ENCODE results near the gene FIP1L1.
"Not testable (repeated sequence)": the region's sequence is repeated elsewhere in the genome, so short reads cannot be mapped to it uniquely, and the experiment has no call there.

FIP1L1 gene

DNA sequence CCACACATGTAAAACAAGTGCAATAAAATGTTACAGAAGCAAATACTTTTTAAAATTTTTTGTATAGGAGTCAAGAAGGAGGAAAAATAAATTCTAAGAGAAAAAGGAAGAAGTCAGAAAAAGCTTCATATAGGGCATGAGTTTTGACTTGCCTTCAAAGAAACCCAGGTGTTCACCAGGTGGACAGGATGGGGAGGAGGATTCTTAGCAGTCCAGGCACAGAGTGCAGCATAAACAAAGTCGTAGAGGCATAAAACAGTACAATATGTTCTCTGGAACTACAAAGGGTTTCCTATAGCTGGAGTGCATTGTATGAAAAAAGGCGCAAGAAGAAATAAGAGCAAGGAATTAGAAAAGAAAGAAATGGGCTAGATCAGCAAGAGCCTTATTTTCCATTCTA is 9.7 kb upstream of the FIP1L1 start:
- TF ChIP-seq Cebpa-rat (IDR thresholded peaks at IDR 0.05): no peak
- Histone ChIP-seq H3K4me3 (no peak overlapping the region), H3K27me3 (no peaks in the 10 kb centered on the region), H3K4me1 (peaks cover 19 to 41% (median 27%) of the 10 kb centered on the region in 10 experiments), H3K36me3 (no peaks in the 10 kb centered on the region), H3K27ac (no peak overlapping the region), H3K9ac (no peak overlapping the region), H3K9me3 (replicated peaks in 1 of 11) (no peaks in the 10 kb centered on the region), H3K4me2 (no peak overlapping the region), H4K20me1 (peaks cover 0 to 20% (median 0%) of the 10 kb centered on the region in 11 experiments; a peak in 6 of 22 replicates)

- peaks cover 7 to 17% (median 9%) of the 10 kb centered on the region in 10 experiments for H3K4me1 ChIP-seq
- no peak for TF ChIP-seq Cebpa-rat (IDR thresholded peaks at IDR 0.05)
- H3K9ac ChIP-seq: no peak overlapping the region
- no peaks in the 10 kb centered on the region for H3K36me3 ChIP-seq
- H3K4me3 ChIP-seq: no peak overlapping the region
- H3K27ac ChIP-seq: no peak overlapping the region
- peak overlapping the region in 3 of 11 experiments; percentile 6 to 45 (median 27); a peak in 3 of 22 replicates for H3K4me2 ChIP-seq
- no peaks in the 10 kb centered on the region for H3K9me3 ChIP-seq (replicated peaks in 1 of 11)
- H4K20me1 ChIP-seq: no peaks in the 10 kb centered on the region
- no peaks in the 10 kb centered on the region for H3K27me3 ChIP-seq
Observed at GRCh38 chr4:53371049-53371448, 6.4 kb upstream of the FIP1L1 start.

DNA sequence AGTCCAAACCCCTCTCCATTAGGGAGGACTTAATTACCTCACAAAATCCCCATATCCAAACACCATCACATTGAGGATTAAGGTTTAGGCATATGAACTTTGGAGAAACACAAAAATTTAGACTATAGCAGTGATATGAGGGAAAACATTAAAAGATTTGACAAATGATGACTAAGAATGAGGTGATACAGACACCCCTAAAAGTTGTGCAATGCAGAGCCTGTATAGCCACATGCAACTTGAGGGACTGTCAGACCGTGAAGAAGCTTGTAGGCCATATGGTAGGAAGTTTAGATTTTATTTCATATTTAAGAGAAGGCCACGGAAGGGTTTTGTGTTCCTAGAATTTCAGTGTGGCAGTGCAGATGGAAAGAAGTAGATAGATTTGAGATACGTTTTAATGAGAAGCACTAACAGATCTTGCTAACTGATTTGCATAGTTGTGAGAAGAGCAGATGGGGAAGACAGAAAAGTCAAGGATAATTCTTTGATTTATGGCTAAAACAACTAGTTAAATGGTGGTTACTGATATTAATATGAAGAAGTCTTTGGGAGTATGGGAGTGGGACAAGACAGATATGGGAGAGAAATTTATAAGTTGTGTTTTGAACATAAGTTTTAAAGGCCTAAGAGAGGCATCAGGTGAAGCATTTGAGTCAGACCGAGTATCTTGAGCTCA is 5.5 kb upstream of the FIP1L1 start:
- Histone ChIP-seq H3K27me3 (no peaks in the 10 kb centered on the region), H3K27ac (no peak overlapping the region), H3K4me3 (no peak overlapping the region), H3K4me1 (peaks cover 0 to 15% (median 4%) of the 10 kb centered on the region in 10 experiments; a peak in 16 of 20 replicates), H4K20me1 (no peaks in the 10 kb centered on the region), H3K9me3 (replicated peaks in 1 of 11) (no peaks in the 10 kb centered on the region), H3K4me2 (no peak overlapping the region), H3K36me3 (no peaks in the 10 kb centered on the region), H3K9ac (no peak overlapping the region)
- no peak; a peak in 1 of 22 replicates for TF ChIP-seq Cebpa-rat (IDR thresholded peaks at IDR 0.05)

DNA sequence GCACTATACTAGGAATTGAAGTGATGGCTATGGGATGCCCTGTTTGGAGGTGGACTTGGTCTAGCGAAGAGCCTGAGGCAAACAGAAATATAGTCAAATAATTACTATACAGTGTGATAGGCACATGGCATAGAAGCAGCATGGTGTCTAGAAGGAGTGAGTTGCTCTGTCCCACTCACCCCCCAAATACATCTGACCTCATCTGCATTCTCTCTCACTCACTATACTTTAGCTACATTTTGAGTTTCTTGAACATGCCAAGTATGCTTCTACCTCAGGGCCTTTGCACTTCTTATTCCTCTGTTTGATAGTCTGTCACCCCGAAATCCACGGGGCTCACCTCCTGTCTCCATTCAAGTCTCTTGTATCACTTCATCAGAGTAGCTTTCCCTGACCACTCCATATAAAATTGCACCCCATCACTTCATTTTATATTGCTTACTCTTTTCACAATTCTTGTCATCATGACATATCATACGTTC is 2.6 kb upstream of the FIP1L1 start:
- Histone ChIP-seq H3K27ac (no peak overlapping the region), H4K20me1 (peaks cover 2 to 21% (median 18%) of the 10 kb centered on the region in 11 experiments; a peak in 16 of 22 replicates), H3K4me3 (no peak overlapping the region), H3K4me2 (no peak overlapping the region), H3K36me3 (peaks cover 0 to 3% (median 2%) of the 10 kb centered on the region in 11 experiments; a peak in 8 of 22 replicates), H3K9ac (no peak overlapping the region), H3K9me3 (replicated peaks in 1 of 11) (no peaks in the 10 kb centered on the region), H3K4me1 (peaks cover 12 to 31% (median 18%) of the 10 kb centered on the region in 10 experiments), H3K27me3 (no peaks in the 10 kb centered on the region)
- TF ChIP-seq Cebpa-rat (IDR thresholded peaks at IDR 0.05): no peak

DNA sequence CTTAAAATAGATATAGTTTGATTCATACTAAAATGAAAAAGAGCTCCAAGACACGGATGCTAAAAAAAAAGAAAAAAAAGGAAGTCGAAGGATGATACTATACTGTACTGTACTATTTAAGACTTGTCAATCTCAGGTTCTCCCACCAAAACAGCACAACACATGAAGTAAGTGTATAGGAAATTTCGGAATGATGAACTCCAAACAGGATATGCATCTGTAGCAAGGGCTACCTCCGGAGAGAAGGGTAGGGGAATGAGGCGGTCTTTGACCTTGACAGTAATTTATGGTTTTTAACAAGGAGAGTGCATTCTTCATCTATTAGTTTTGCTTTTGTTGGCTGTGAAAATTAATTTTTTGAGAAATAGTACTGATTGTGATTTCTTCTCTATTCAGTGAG is 541 bp upstream of the FIP1L1 start:
- Histone ChIP-seq H3K4me2 (peak overlapping the region; percentile 76 to 93 (median 83)), H3K9ac (peak overlapping the region; percentile 84 to 95 (median 93); a peak in 21 of 22 replicates), H3K4me1 (peaks cover 16 to 30% (median 23%) of the 10 kb centered on the region in 10 experiments), H3K36me3 (peaks cover 1 to 24% (median 17%) of the 10 kb centered on the region in 11 experiments; a peak in 19 of 22 replicates), H3K27me3 (no peaks in the 10 kb centered on the region), H4K20me1 (peaks cover 11 to 42% (median 38%) of the 10 kb centered on the region in 11 experiments; a peak in 18 of 22 replicates), H3K27ac (peak overlapping the region; percentile 48 to 96 (median 91); a peak in 21 of 22 replicates), H3K9me3 (replicated peaks in 1 of 11) (no peaks in the 10 kb centered on the region), H3K4me3 (peak overlapping the region; percentile 78 to 95 (median 88))
- TF ChIP-seq Cebpa-rat (IDR thresholded peaks at IDR 0.05): no peak

DNA sequence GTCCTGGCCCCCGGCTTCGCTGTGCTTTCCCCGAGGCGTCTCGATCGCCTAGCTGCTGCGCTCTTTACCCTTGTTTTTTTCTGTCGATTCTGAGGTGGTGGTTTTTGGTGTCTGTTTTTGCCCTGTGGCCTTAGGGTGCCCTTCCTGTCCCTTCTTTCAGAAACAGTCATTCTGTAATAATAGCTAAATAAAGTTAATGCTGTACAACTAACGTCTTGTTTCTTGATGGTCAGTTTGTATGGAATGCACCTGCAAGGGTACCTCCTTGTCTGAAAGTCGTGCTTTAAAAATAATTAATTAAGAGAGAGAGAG is 686 bp downstream of the FIP1L1 start:
- Histone ChIP-seq H3K27ac (peak overlapping the region; percentile 84 to 96 (median 91)), H3K9me3 (replicated peaks in 1 of 11) (no peaks in the 10 kb centered on the region), H3K27me3 (no peaks in the 10 kb centered on the region), H3K4me1 (peaks cover 16 to 30% (median 23%) of the 10 kb centered on the region in 10 experiments), H3K9ac (peak overlapping the region; percentile 84 to 95 (median 93)), H4K20me1 (peaks cover 14 to 54% (median 46%) of the 10 kb centered on the region in 11 experiments; a peak in 18 of 22 replicates), H3K4me2 (peak overlapping the region; percentile 76 to 93 (median 83)), H3K4me3 (peak overlapping the region; percentile 78 to 95 (median 88)), H3K36me3 (peaks cover 14 to 36% (median 28%) of the 10 kb centered on the region in 11 experiments; a peak in 21 of 22 replicates)
- no peak for TF ChIP-seq Cebpa-rat (IDR thresholded peaks at IDR 0.05)

DNA sequence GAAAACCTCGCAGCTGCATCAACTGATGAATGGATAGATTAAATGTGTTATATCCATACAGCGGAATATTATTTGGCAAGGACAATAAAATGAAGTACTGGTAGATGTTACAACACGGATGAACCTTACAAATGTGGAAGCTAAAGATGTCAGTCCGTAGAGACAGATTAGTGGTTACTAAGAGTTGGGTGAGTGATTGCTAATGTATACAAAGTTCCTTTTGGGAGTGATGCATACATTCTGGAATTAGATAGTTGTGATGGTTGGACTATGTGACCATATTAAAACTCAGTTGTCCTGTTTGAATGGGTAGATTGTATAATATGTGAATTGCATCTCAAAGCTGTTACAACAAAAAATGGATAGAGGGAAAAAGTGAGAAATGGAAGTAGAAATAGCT is 2.8 kb downstream of the FIP1L1 start:
- peak overlapping the region; percentile 37 to 93 (median 83); a peak in 19 of 22 replicates for H3K4me2 ChIP-seq

DNA sequence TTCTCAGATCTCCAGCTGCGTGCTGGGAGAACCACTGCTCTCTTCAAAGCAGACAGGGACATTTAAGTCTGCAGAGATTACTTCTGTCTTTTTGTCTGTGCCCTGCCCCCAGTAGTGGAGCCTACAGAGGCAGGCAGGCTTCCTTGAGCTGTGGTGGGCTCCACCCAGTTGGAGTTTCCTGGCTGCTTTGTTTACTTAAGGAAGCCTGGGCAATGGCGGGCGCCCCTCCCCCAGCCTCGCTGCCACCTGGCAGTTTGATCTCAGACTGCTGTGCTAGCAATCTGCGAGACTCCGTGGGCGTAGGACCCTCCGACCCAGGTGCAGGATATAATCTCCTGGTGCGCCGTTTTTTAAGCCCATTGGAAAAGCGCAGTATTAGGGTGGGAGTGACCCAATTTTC is 32.0 kb downstream of the FIP1L1 start:
- H4K20me1 ChIP-seq: peaks cover 0 to 49% (median 34%) of the 10 kb centered on the region in 11 experiments; a peak in 14 of 22 replicates
- H3K4me1 ChIP-seq, H3K9ac ChIP-seq, H3K27me3 ChIP-seq, H3K4me3 ChIP-seq, H3K27ac ChIP-seq: not testable (repeated sequence)
- peak overlapping the region in 1 of 11 experiments; percentile 35; a peak in 2 of 22 replicates for H3K4me2 ChIP-seq
- H3K36me3 ChIP-seq: peaks cover 14 to 61% (median 40%) of the 10 kb centered on the region in 11 experiments
- H3K9me3 ChIP-seq (replicated peaks in 1 of 11): peaks cover 0 to 31% (median 14%) of the 10 kb centered on the region in 11 experiments; a peak in 15 of 22 replicates

More for the DNA sequence above, 2.8 kb downstream of the FIP1L1 start:
- H3K36me3 ChIP-seq: peaks cover 35 to 57% (median 49%) of the 10 kb centered on the region in 11 experiments
- no peak overlapping the region for H3K27ac ChIP-seq
- no peaks in the 10 kb centered on the region for H3K27me3 ChIP-seq
- H3K9ac ChIP-seq: no peak overlapping the region
- no peak for TF ChIP-seq Cebpa-rat (IDR thresholded peaks at IDR 0.05)
- peaks cover 16 to 30% (median 23%) of the 10 kb centered on the region in 10 experiments for H3K4me1 ChIP-seq
- peaks cover 14 to 72% (median 46%) of the 10 kb centered on the region in 11 experiments; a peak in 18 of 22 replicates for H4K20me1 ChIP-seq
- H3K4me3 ChIP-seq: peak overlapping the region in 1 of 10 experiments; percentile 78; a peak in 1 of 20 replicates
- no peaks in the 10 kb centered on the region for H3K9me3 ChIP-seq (replicated peaks in 1 of 11)

GRCh38 chr4:53419208-53419607 is 41.8 kb downstream of the FIP1L1 start:
- no peaks in the 10 kb centered on the region for H3K9me3 ChIP-seq (replicated peaks in 1 of 11)
- peaks cover 0 to 6% (median 0%) of the 10 kb centered on the region in 10 experiments; a peak in 1 of 20 replicates for H3K4me1 ChIP-seq
- H3K4me2 ChIP-seq: no peak overlapping the region
- no peaks in the 10 kb centered on the region for H3K27me3 ChIP-seq
- no peak overlapping the region for H3K27ac ChIP-seq
- H4K20me1 ChIP-seq: peaks cover 0 to 14% (median 4%) of the 10 kb centered on the region in 11 experiments; a peak in 9 of 22 replicates
- no peak for TF ChIP-seq Cebpa-rat (IDR thresholded peaks at IDR 0.05)
- no peak overlapping the region for H3K4me3 ChIP-seq
- no peak overlapping the region for H3K9ac ChIP-seq
- H3K36me3 ChIP-seq: peaks cover 41 to 80% (median 58%) of the 10 kb centered on the region in 11 experiments; a peak in 21 of 22 replicates
